GM21367 (cell line): ENCODE measurements around the gene KCNK10.

Experiments
- ATAC-seq: cut with Tn5 transposase; IDR thresholded peaks from one replicate; pipeline ENCODE4 v1.9.1; 2021; ENCODE audit not compliant: unreplicated experiment

KCNK10 gene

DNA sequence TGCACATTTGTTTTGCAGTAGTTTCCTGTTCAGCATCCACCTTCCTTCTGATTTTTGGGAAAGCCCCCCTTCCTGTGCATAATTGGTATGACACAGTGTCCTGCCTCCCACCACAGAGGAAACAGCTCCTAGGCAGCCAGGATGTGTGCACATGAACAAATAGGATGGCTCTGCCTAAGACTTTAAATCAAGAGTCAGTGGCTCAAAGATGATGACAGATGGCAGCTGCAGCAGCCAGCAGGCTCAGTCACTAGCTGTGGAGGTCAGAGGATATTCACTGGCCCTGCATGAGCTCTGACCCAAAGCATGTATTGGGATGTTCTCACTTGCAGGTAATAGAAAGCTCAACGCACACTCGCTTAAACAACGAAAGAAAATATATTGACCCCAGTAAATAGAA lies 90.3 kb downstream of the KCNK10 start:
- no peak for ATAC-seq

DNA sequence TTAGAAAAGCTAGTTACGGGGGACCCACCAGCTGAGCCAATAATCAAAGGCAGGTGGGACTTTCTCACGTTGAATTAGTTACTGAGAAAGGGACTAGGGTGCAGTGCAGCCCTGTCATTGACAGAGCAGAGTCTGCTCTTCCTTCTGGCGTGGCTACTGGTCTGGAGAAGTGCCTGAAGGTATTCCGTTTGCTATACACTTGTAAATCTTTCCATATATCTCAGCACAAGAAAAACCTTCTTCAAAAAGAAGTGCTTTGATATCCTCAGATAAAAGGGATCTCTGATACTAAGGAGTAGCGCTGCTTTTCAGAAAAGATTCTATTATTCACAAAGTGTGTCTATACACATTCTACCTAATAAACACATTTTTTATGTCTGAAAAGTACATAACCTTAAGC lies 91.5 kb downstream of the KCNK10 start:
- ATAC-seq = no peak

DNA sequence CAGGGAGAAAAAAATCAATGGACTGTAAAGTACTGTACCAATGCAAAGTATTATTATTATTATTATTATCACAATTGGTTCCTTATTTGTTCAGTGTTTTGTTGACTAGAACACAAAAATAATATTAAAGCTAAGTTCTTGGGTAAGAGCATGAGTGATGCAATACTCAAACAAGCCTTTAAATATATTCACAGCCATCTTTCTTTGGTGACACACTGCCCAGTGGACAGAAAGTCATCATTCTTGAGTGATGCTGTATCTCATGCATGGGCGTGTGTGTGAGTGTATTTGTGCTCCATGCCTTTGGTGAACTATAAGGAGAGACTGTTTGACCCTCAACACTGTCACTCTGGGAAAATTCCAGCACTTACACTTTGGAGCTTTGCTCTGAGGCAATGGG lies 93.6 kb downstream of the KCNK10 start:
- ATAC-seq = no peak

DNA sequence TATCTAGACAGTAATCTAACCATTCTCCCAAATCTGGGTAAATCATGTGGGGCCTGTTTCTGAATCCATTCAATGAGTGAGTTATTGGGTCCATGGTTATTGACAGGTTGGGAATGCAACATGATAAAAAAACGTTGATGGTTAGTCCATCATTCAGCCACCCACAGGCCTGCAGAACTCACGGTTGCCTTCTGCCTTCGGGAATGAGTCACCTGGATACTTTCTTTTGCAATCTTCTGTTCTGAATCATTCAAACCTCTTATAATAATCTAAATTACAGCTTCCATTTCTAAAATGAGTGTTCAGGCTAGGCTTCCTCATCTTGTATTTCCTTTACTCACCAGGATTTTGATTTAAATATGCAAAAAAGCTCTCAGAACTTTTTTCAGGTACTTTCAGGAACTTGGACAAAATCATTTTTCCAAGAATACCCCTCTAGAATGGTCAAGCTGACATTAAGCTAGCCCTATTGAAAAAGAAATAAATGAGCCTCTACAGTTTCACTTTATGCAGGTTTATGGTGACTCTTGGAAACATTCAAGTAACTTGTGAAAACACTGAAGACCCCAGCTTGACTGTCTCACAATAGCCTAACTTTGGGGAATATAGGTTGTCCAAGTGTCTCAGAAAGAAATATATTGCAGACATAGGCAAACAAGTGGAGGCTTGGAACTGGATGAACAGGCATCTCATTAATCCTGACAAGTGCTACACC lies 94.4 kb downstream of the KCNK10 start:
- ATAC-seq = no peak

DNA sequence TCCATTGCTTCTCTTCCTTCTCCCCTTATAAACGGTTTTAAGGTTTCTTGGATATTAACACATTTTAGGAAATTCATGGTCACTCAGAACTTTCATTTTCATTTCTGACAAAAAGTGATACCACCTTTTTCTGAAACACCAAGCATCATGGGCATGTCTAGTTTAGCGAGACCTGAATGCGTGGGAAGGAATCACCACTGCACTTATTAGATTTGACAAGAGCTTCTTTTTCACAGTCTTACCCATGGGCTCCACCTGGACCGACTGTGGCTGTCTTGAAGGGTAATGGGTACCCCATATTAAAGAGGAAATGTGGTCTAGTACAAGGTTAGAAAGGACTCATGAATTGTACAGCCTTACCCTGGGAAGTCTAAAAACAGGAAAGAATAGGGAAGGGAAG lies 95.4 kb downstream of the KCNK10 start:
- no peak for ATAC-seq

DNA sequence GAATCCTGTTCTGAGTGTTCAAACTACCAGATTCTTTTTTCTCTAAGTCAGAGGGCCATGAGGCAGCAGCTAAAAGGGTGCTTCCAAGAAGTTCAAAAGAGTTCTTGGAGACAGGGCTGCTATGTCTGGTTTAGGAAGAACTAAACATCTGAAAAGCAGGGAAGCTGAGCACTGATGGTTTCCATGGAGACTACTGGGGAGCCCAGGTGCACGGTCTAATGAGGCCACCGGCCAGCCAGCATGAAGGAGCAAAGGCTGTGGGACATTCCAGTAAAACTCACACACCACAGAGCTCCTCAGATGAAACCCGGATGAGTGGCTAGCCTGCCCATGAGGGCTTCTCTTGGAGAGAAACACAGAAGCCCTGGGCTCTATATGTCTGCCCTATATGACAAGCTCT lies 97.3 kb downstream of the KCNK10 start:
- no peak for ATAC-seq

DNA sequence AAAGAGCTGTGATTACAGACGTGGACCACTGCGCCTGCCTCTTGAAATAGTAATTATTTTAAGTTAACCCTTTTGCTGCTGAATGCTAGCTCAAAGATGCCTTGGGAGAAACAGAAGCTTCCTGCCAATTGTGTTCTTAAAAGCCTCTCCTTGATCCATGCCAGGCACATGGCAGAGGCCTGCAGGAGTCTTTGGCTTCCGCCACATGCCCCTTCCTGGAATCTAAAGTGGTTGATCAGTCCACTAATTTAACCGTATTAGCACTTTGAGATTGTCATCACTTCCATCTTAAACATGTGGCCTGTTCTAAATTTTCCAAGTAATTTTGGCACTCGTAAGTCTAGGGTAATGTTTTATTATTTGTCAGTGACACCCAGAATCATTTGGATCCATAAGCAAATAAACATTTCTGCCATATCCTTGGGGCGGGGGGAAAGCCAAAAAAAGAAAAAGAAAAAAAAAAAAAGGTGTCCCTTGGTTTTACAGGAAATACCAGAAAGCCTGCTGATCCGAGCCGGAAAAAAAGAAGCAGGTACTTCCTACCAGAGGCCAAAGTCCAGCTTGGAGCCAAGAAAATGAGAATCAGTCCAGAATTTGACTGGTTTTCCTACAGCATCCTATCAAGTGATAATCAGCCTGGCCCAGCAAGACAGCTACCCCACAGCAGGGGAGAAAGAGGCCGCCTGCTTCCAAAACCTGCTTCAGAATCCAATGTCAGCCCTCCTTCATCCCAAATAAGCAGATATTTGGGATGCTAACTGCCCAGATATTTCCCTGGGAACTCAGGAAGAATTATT lies 104.8 kb downstream of the KCNK10 start:
- ATAC-seq = no peak

DNA sequence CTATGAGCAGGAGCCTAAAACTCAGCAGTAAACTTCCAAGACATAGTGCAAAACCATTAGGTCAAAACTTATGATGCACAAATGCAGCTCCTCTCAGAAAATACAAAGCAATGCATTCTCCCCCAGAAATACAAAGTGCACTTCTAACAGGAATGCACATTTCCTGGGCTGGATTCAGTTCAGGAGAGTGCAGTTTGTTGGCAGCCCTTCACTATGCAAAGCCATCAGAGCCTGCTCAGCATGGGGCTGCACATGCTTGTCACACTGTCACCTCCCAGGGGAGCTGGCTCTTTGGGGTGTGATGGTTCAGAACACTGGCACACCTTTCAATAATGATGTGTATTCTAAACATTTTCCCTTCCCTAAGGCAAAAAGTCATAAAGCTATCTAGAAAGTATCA lies 110.4 kb downstream of the KCNK10 start:
- ATAC-seq = no peak

DNA sequence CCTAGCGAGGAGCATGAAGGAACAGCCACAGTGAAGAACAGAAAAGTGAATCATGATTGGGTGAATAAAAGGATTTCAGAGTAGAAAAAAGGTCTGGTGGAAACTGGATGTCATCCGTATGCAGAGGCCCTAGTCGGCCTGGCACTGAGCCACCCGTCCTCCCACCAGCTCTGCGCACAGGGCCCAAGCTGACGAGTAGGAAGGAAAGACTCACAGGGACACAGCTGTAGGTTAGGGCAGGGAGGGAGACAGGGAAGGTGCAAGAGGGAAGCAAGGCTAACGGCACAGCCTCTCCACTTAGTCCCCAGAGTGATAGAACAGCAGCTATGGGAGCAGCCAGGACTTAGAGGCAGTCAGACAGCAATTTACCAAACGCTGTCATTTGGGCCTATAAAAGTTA lies 112.6 kb downstream of the KCNK10 start:
- ATAC-seq = no peak

DNA sequence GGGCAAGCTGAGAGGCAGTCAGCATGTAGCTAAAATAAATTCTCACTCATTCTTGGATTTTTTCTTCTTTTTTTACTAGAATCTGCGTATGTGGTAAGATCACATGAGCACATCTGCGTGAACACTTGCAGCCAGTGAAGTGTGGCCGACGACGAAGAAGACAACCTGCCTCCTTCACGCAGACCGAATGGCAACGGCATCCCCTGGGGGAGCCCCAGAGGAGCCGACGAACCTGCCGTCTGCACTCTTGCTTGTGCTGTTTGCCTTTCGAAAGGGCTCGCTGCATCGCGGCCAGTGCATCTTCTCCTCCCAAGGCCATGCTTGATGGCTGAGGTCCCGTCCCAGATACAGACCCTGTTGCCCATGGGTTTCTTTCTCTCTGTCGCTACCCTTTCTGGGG lies 113.8 kb downstream of the KCNK10 start:
- no peak for ATAC-seq

DNA sequence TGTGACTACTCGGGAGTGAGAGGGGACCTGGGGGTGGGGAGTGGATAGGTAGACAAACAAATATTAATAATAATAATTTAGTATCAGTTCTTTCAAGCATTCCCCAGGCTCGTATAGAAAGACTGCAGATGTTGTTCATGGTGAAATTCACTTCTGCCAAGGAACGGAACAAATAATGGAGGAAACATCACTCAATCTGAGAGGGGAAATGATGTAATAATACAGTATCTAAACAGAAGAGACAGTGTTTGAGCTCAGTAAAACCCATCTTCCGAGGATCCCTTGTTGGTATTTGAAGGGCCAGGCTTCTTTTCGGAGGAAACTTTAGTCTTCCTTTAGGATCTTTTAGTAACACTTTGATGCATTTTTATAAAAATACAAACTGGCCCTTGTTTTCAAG lies 114.2 kb downstream of the KCNK10 start:
- ATAC-seq = no peak

DNA sequence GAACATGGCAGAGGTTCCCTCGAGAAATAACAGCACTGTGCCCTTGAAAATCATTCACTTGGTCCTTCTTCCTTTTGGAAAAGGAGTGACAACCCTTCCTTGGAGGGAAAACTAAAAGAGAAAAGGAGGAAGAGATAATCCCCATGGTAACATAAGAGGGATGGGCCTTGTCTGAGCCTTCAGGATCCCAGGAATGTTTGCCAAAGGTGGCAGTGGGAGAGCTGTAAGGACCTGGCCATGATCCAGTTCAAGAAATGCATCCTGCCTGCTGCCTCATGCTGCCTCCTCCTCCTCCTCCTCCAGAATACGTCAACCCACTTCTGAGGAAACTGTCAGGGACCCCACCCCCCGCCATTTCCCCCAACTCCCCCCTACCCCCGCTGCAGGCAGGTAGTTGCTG lies 118.8 kb downstream of the KCNK10 start:
- no peak for ATAC-seq

DNA sequence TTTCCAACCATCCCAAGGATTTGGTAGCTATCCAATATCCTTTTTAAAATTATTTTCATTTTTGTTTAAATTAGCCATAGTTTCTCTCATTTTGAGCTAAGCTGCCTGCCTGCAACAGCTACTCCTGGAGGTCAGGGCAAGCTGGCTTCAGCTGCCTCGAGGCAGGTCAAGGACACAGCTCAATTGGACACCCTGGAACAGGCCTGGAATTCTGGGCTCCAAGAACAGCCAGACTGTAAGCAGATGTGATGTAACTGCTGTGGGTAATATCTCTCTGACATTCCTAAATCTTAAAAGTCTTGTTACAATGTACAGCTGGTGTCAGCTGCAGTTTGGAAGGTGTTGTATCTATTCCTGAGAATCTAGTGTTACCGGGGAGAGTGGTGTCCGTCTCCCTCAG lies 119.8 kb downstream of the KCNK10 start:
- ATAC-seq = no peak

DNA sequence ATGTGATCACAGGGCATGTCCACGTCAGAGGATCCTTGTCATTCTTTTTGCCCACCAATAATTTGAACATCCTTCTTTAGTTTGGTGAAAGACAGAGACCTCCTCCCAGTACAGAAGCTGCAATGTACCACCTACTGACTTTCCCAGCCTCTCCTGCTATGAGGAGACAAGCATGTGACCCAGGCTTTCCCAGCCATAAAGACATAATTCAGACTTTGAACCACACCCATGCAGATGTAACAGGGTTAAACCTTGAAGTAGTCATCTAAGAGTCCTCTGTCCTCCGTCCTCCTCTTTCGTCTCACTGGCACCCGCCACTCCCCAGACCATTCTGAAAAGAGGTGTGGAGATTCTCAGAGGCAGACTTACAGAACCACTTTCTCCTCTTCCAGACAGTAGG lies 120.8 kb downstream of the KCNK10 start:
- ATAC-seq = no peak

DNA sequence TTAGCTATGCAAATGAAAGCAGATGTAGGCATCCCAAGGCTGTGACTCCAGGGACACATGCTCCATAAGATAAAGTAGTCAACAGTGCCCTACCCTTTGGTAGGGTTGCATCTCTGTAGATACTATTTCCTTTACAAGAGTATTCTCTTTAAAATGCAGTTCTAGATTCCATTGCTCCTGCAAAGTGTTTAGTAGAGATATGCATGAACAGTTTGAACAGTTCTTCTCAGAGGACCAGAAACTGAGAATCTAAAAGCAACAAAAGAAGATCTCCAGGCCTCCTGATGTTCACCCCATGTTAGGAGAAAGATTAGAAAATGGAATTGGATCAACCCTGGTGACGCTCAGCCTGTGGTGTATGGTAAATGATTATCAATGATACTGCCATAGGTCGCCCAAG lies 121.2 kb downstream of the KCNK10 start:
- ATAC-seq = no peak

DNA sequence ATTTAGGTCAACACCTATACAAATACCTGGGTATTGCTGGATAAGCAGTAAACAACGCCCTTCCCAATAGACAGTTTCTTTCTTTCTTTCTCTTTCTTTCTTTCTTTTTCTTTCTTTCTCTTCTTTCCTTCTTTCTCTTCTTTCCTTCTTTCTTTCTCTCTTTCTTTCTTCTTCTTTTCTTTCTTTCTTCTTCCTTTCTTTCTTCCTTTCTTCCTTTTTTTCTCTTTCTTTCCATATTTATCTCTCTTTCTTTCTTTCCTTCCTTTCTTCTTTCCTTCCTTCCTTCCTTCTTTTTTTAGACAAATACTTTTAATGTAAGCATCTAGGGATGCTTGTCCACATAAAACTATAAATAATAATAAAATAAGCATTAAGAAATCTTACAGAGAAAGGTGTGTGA lies 123.2 kb downstream of the KCNK10 start:
- no peak for ATAC-seq

DNA sequence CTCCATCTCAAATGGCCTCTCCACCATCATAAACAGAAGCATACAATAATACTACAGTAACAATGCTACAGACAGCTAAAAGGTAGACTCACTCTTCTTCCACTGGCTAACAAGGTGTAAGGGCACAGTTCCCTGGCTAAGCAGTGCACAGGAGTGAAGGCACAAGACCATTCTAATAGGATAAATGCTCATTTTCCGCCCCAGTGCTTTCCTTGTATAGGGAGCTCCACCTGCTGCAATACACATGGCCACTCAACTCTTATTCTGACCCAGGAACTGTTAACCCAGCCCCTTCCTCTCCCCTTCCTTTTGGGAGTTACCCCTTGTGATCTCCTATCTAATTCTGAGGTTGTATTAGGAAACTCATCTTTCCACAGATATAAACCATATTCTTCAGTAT lies 124.6 kb downstream of the KCNK10 start:
- no peak for ATAC-seq

DNA sequence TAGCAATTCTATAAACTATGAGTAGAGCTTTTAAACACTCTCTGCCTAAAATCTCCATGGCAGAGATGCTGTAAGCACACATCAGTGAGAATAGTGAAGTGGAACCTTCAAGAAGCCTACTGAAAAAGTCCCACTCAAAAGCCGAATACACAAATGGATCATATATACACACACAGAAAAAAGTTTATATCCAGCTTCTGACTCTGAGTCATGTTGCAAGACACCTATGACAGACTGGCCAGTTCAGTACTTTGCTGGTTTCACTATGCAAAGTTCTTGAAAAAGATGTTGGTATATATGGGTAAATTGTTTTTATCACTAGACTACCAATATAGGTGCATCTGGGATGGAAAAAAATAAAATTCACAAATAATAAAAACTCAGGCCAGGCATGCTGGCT lies 126.1 kb downstream of the KCNK10 start:
- no peak for ATAC-seq

DNA sequence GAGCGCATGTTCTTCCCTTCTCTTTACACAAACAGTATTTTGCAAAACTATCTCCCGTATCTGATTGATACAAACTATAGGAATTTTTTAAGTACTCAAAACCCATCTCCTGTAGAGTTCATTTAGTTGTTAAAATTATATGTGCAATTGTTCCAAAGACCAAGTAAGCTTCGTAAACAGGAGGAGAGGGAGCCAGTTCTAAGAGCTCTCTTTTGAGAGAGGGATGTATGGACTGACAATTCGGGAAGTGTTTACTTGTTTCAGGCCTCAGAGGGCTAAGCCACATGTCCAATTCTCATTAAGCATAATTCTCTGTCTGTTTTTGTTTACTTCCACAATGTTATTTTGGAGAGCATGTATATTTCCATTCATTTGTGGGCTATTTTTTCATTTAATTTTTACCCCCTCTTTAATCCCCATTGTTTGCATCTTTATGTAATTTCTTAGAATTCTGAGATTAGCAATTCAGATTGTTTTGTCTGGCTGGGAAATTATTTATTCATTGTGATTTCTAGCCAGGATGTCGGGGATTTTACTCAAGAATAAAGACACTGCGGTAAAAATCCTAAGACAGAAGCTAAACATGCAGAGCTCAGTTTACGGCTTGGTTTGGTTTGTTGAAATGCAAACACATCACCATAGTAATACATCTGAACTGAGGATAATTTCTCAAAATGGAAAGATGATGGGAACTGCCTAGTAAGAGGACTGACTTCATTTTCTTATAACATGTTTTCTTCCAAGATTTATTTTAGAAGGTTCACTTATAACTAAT lies 126.8 kb downstream of the KCNK10 start:
- no peak for ATAC-seq

DNA sequence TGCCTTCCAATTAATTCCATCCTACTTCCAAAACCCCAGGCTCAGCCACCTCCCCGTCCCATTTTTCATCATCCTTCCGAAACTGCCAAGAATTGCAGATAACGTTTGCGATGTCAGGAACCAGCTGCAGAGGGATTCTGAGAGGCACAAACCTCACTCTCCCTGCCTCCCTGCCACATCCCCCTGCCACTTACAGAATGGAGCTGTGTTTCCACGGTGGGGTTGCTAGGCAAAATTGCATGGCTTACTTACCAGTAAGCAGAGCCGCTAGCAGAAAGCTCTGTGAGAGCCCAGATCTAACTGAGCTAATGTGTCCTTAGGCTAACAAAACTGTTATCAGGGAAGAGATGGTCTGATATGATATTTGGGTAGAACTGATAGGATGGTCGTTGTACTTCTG lies 127.4 kb downstream of the KCNK10 start:
- no peak for ATAC-seq

DNA sequence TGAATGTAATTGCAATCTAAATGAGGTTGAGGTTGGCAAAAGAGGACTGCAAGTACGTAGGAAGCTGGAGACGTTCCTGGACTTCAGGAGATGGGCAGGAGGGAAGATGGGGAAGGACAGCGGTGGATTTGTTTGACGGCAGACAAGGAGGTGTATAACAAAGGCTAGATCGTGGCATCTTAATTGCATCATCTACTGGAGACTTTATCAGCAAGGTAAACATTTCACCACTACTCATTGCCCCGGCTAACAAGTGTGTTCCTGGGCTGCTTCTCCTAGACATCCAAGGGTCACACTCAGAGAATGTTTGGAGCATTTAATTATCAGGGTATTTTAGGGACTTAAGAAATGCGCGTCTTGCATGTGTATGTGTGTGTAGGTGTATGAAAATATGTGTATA lies 128.5 kb downstream of the KCNK10 start:
- no peak for ATAC-seq

DNA sequence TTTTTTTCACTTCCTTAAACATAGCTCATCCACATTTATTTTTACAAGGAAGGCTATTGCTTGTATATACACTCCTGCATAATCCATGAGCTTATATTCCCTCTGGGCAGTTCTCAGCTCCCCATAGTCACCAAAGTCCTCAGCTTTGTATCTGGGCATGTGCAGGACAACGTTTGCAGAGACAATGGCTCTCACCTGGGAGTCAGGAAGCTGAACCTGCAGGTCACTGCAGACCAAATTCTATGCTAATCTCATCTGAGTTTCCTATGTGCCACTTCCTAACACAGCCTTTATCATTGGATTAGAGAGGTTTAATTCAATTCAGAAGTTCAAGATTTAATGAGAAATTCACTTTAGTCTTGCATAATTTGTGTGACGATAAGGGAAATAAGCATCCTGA lies 131.5 kb downstream of the KCNK10 start:
- no peak for ATAC-seq
